ENCODE measurements around the gene EMP1.

Gene EMP1

GRCh38 chr12:13195785-13196129, 769 bp upstream of the EMP1 start:
- no peaks in the 10 kb centered on the region for H3K36me3 ChIP-seq (ENCODE audit: insufficient read depth, low read length)
- H3K4me3 ChIP-seq (ENCODE audit: low read depth, low read length, poor library complexity, severe bottlenecking), result no peak overlapping the region
- no peak overlapping the region for H3K4me2 ChIP-seq (ENCODE audit: low read length)
- H3K79me2 ChIP-seq (ENCODE audit: insufficient read depth, low read length), result no peaks in the 10 kb centered on the region
- H3K4me1 ChIP-seq (ENCODE audit: insufficient read depth, low read length, severe bottlenecking), result no peaks in the 10 kb centered on the region
- H3K27ac ChIP-seq (ENCODE audit: low read depth, low read length, poor library complexity, severe bottlenecking), result no peak overlapping the region
- H3K27me3 ChIP-seq (ENCODE audit: insufficient read depth, low read length), result no peaks in the 10 kb centered on the region
- no peaks in the 10 kb centered on the region for H4K20me1 ChIP-seq (ENCODE audit: insufficient read depth, low read length)
- no peak for TF ChIP-seq EZH2 (IDR thresholded peaks at IDR 0.05; ENCODE audit: borderline replicate concordance, low read length)
- H3K9ac ChIP-seq (ENCODE audit: low read length), result no peak overlapping the region
- H2AFZ ChIP-seq (ENCODE audit: low read length), result no peak overlapping the region
- H3K9me3 ChIP-seq (ENCODE audit: low read length), result no peaks in the 10 kb centered on the region
- no peaks in the 10 kb centered on the region for H3F3A ChIP-seq (ENCODE audit: insufficient read depth, low read length)
- no peaks in the 10 kb centered on the region for H3K9me2 ChIP-seq (ENCODE audit: low read depth, low read length)

- Histone ChIP-seq H3K9me3 (ENCODE audit: low read length) (no peaks in the 10 kb centered on the region), H4K20me1 (ENCODE audit: insufficient read depth, low read length) (no peaks in the 10 kb centered on the region), H3K4me3 (ENCODE audit: low read depth, low read length, poor library complexity, severe bottlenecking) (no peak overlapping the region), H3K27ac (ENCODE audit: low read depth, low read length, poor library complexity, severe bottlenecking) (no peak overlapping the region), H3K79me2 (ENCODE audit: insufficient read depth, low read length) (no peaks in the 10 kb centered on the region), H3K4me2 (ENCODE audit: low read length) (no peak overlapping the region), H3K27me3 (ENCODE audit: insufficient read depth, low read length) (no peaks in the 10 kb centered on the region), H3K9ac (ENCODE audit: low read length) (no peak overlapping the region), H2AFZ (ENCODE audit: low read length) (no peak overlapping the region), H3K36me3 (ENCODE audit: insufficient read depth, low read length) (no peaks in the 10 kb centered on the region), H3K4me1 (ENCODE audit: insufficient read depth, low read length, severe bottlenecking) (no peaks in the 10 kb centered on the region), H3K9me2 (ENCODE audit: low read depth, low read length) (no peaks in the 10 kb centered on the region), H3F3A (ENCODE audit: insufficient read depth, low read length) (no peaks in the 10 kb centered on the region)
- TF ChIP-seq CTCF (IDR thresholded peaks at IDR 0.05; ENCODE audit: low read length), result no peak
Observed at GRCh38 chr12:13197032-13197431, 506 bp downstream of the EMP1 start.

GRCh38 chr12:13197526-13198143, 1.1 kb downstream of the EMP1 start:
- Histone ChIP-seq H3F3A (ENCODE audit: insufficient read depth, low read length) (no peaks in the 10 kb centered on the region), H3K36me3 (ENCODE audit: insufficient read depth, low read length) (no peaks in the 10 kb centered on the region), H3K79me2 (ENCODE audit: insufficient read depth, low read length) (no peaks in the 10 kb centered on the region), H3K9me3 (ENCODE audit: low read length) (no peaks in the 10 kb centered on the region), H2AFZ (ENCODE audit: low read length) (no peak overlapping the region), H3K4me2 (ENCODE audit: low read length) (no peak overlapping the region), H3K27ac (ENCODE audit: low read depth, low read length, poor library complexity, severe bottlenecking) (no peak overlapping the region), H3K4me3 (ENCODE audit: low read depth, low read length, poor library complexity, severe bottlenecking) (no peak overlapping the region), H3K27me3 (ENCODE audit: insufficient read depth, low read length) (no peaks in the 10 kb centered on the region), H3K9me2 (ENCODE audit: low read depth, low read length) (no peaks in the 10 kb centered on the region), H3K4me1 (ENCODE audit: insufficient read depth, low read length, severe bottlenecking) (no peaks in the 10 kb centered on the region), H4K20me1 (ENCODE audit: insufficient read depth, low read length) (no peaks in the 10 kb centered on the region), H3K9ac (ENCODE audit: low read length) (no peak overlapping the region)
- no peak for TF ChIP-seq CTCF (IDR thresholded peaks at IDR 0.05; ENCODE audit: low read length)
- no peak for TF ChIP-seq EZH2 (IDR thresholded peaks at IDR 0.05; ENCODE audit: borderline replicate concordance, low read length)

GRCh38 chr12:13198241-13198640, 1.7 kb downstream of the EMP1 start:
- Histone ChIP-seq H4K20me1 (ENCODE audit: insufficient read depth, low read length) (no peaks in the 10 kb centered on the region), H3K27ac (ENCODE audit: low read depth, low read length, poor library complexity, severe bottlenecking) (no peak overlapping the region), H3K4me1 (ENCODE audit: insufficient read depth, low read length, severe bottlenecking) (no peaks in the 10 kb centered on the region), H3F3A (ENCODE audit: insufficient read depth, low read length) (no peaks in the 10 kb centered on the region), H3K9me2 (ENCODE audit: low read depth, low read length) (no peaks in the 10 kb centered on the region), H3K79me2 (ENCODE audit: insufficient read depth, low read length) (no peaks in the 10 kb centered on the region), H3K4me2 (ENCODE audit: low read length) (no peak overlapping the region), H3K9ac (ENCODE audit: low read length) (no peak overlapping the region), H3K36me3 (ENCODE audit: insufficient read depth, low read length) (no peaks in the 10 kb centered on the region), H3K27me3 (ENCODE audit: insufficient read depth, low read length) (0 out of 2 replicates have a peak, but pooled peaks cover 3% of the 10 kb centered on the region), H3K4me3 (ENCODE audit: low read depth, low read length, poor library complexity, severe bottlenecking) (no peak overlapping the region), H2AFZ (ENCODE audit: low read length) (no peak overlapping the region), H3K9me3 (ENCODE audit: low read length) (no peaks in the 10 kb centered on the region)
- TF ChIP-seq CTCF (IDR thresholded peaks at IDR 0.05; ENCODE audit: low read length) (no peak), EZH2 (IDR thresholded peaks at IDR 0.05; ENCODE audit: borderline replicate concordance, low read length) (no peak)
